HG02852 (cell line): ENCODE data around the gene ALDH3A2.

Experiments used
- ATAC-seq: cut with Tn5 transposase; IDR thresholded peaks from one replicate; pipeline ENCODE4 v1.9.1; 2021; ENCODE audit warnings: mild to moderate bottlenecking, moderate library complexity; ENCODE audit not compliant: unreplicated experiment

The ALDH3A2 gene

DNA sequence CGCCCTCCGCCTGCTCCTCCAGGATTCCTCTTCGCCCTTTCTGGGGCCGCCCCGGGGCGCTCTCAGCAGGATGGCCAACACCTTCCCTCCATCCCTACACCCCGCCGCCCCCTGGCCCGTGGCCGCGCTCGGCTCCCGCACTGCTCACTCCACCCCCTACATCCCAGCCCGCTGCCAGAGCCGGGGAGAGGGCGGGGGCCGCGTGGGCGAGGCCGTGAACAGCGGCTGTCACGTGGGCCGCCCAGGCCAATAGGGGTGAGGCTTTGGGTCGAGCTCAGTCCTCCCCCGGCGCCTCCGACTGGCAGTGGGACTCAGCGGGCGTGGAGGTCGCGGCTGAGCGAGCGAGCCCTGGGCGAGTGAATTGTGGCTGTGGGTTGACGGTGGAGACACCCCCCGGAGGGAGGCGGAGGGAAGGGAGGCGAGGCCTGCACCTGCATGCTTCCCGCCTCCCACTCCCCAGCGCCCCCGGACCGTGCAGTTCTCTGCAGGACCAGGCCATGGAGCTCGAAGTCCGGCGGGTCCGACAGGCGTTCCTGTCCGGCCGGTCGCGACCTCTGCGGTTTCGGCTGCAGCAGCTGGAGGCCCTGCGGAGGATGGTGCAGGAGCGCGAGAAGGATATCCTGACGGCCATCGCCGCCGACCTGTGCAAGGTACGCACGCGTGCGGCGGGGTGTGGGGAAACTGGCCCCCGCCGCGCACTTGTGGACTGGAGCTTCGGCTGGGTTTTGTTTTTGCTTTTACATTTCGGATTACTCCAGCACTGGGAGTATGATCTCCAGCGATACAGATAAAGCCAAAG, at the start of gene ALDH3A2:
TSS of gene ALDH3A2 (plus strand) at position 277 of the 799 bp plus-strand sequence. CDS start at position 498, 221 bp downstream.
- peak; percentile 87 for ATAC-seq

DNA sequence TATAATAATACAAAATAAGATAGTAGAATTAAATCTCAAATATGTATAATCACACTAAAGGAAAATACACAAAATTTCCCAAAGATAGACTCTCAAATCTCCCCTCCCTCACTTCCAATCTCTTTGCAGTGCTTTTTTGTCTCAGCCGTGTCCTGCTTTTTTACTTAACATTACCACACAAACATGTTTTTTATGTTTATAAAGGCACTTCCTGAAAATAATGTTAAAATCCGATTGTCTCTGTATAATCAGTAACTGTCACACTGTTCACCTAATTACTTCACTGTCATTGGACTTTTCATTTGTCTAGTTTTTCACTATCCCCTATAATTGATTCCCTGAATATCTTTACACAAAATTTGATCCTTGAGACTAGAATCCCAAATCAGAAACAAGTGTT, 38.2 kb upstream of the ALDH3A2 start:
- no peak for ATAC-seq

DNA sequence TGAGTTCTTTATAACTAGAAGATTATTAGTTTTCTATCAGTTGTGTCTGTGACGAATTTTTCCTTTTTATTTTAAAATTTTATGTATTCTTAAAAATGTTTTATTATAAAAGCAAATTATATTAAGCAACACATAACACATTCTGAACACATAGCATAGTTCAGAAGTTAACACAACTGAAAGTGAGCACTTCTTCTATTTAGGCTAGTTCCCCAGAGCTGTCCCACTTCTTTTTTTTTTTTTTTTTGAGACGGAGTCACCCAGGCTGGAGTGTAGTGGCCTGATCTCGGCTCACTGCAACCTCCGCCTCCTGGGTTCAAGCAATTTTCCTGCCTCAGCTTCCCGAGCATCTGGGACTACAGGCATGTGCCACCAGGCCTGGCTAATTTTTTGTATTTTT, 37.7 kb upstream of the ALDH3A2 start:
- ATAC-seq: no peak

DNA sequence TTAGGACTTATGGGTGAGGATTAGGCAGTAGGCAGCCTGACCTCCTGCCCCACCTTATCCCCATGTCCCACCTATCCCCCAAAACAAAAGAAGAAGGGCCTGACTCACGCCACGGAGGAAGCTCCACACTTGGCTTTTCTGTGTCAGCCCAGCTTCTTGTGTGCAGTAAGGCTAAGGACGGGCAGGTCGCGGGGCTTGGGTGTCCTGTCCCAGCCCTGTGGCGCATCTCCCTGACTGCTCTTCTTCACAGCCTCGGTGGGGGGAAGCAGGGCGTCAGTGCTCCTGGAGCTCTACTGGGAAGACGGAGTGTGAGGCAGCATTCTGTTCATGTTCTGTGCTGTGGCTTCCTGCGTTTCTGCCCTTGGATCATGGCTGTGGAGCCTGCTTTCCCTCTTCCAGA, 34.6 kb upstream of the ALDH3A2 start:
- ATAC-seq: no peak

DNA sequence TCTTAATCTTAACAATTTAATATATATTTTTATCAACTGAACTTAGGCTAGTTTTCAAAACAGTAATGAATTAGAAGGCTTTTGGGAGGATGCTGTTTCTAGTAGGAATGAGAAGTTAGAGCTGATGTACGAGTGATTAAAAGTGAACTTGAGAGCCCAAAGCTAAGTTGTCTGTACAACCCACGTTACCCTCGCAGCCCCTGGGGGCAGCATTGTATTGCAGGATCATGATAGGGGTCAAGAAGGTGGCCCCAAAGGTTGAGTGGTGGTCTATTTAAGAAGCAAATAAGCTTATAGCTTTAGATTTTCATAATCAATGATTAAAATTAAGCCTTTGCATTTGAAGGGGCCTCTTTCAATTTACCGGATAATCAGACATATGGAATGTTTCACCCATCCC, 33.7 kb upstream of the ALDH3A2 start:
- ATAC-seq: no peak

DNA sequence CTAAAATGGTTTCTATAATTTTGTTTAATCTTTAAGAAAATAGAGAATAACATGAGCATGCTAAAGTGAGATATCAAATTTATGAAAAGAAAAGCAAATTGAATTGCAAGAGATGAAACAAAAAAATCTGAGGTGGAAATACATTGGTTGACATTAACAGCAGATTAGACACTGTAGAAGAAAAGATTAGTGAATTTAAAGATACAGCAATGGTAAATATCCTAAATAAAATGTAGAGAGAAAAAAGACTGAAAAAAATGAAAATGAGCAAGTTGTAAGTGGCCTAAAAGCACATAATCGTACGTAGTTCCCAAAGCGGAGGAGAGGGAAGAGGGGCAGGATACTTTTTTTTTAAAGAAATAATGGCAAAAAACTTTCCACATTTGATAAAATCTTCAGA, 30.5 kb upstream of the ALDH3A2 start:
- no peak for ATAC-seq

DNA sequence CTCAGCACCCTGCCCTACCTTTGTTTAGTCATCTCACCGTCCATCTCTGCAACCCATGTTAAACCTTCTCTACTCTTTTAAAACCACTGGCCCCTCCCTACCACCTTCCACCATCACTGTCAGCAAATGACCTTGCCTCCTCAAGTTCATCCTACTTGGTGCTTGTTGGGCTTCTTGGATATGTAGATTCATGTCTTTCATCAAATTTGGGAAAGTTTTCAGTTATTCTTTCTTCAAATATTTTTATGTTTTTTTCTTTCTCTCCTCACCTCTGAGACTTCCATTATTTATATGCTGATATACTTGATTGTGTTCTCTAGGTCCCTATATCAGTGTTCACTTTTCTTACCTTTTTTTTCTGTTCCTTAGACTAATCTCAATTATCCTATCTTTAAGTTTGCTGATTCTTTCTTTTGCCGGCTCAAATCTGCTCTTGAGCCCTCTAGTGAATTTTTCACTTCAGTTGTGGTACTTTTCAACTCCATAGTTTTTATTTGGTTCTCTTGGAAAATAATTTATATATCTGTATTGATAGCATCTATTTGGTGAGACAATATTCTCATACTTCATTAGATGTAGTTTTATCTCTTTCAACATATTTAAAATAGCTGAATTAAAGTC, 28.7 kb upstream of the ALDH3A2 start:
- no peak for ATAC-seq

DNA sequence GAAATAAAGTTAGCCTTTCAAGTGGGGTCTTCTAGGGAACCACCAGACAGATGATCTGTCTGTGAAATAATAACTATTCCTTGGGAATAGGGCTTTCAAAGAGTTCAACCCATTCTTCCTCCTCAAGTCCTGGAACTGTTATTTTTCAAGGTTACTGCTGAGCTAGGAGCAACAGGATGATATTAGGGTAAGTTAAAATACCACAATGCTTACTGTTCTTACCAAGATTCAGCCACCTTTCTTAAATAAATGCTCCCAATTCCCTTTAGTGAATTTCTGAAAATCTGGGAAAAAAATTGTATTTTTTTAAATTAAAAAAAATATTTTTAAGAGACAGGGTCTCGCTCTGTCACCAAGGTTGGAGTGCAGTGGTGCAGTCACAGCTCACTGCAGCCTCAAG, 26.9 kb upstream of the ALDH3A2 start:
- ATAC-seq: no peak

DNA sequence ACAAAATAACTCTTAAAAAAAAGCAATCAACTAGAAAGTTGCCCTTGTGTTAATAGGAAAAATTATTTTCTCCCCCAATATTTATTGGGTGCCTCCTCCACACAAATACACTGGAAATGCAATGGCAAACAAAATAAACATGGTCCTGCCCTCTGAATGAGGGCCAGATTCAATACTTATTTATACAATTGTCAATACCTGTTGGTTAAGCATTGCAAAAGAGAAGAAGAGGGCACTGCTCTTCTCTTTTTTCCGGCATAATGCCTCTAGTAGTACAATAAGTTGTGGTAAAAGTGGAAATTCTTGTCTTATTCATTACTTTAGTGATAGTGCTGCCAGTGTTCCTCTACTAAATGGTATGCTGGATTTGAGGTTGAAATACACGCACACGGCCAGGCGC, 22.5 kb upstream of the ALDH3A2 start:
- ATAC-seq: no peak

DNA sequence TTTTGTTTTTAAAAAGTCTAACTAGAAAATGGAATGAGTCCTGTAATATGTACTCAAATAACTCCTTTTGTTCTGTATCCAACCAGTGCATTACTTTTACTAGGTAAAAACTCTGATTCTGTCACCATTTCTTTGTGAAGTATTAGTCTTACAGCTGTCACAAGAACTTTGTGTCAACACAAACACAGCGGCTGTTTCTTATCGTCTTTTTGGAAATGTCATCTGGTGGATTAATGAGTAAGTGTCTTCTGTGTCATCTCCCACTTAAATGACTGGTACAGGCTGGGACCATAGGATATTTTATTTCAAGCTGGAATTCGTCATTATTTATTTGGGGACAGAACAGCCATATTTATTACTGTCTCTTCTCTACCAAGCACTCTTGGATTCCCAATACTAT, 19.1 kb upstream of the ALDH3A2 start:
- ATAC-seq: no peak

DNA sequence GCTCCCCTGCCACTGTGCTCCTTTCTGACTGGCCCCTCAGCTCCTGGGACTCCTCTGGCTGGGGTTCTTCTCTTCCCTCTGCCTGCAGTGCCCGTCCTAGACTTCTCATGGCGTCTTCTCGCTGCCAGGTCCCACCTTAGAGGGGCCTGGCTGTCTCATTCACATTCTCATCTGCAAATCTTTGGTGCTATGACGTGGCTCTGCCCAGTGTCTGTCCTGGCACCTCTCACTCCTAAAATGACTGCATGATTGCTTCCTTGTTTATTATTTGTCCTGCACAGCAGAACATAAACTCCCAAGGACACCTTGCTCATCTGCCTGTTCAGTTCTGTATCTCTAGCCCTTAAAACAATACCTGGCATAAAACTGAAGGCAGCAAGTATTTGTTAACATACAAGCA, 18.5 kb upstream of the ALDH3A2 start:
- no peak for ATAC-seq

DNA sequence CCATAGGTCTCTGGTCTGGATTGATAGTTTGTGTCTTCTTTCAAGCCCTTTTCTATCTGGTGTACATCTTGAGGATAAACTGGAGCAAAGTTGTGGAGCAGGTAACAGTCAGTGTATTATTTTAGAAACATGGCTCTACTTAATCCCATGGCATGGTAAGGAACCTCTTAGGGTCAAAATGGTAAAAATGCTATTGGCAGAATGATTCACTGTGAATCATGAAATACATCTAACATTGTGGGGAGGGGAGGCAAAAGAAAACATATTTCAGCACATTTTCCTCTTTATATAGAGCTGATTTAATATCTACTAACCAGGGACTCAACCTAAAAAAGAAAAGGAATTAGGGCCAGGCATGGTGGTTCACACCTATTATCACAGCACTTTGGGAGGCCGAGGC, 17.9 kb upstream of the ALDH3A2 start:
- no peak for ATAC-seq

DNA sequence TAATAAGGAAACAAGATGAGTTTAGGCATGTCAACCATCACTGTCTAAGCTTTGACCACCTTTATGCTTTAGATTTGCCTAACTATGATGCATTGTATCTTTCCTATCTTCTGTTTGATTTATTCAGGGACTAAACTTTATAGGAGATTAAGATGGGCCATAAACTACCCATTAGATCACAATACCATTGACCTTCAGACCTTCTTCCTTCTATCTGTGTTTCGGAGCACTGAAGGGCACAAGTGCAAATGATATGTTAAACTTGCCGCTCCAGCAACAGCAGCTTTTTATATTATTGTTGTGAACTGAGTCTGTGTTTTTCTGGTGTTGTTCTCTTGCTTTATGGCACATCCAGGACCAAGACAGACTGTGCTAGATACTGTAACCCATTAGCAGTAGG, 16.6 kb upstream of the ALDH3A2 start:
- no peak for ATAC-seq

DNA sequence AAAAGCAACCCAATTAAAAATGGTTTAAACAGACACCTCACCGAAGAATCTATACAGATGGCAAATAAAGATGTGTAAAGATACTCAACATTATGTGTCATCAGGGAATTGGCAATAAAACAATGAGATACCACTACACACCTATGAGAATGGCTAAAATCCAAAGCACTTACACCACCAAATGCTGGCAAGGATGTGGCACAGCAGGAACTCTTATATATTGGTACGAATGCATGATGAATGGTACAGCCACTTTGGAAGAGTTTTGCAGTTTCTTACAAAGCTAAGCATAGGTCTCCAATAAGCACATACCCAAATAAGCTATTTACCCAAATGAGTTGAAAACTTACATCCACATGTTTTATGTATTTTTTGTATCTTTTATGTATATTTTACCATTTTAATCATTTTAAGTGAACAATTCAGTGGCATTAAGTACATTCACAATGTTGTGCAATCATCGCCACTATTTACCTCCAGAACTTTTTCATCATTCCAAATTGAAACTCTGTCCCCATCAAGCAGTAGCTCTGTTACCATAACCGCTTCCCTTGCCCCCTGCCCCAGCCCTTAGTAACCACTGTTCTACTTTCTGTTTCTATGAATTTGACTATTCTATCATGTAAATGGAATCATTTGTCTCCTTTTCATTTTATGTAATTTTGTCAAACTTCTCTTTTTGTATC, 6.7 kb upstream of the ALDH3A2 start:
- no peak for ATAC-seq

DNA sequence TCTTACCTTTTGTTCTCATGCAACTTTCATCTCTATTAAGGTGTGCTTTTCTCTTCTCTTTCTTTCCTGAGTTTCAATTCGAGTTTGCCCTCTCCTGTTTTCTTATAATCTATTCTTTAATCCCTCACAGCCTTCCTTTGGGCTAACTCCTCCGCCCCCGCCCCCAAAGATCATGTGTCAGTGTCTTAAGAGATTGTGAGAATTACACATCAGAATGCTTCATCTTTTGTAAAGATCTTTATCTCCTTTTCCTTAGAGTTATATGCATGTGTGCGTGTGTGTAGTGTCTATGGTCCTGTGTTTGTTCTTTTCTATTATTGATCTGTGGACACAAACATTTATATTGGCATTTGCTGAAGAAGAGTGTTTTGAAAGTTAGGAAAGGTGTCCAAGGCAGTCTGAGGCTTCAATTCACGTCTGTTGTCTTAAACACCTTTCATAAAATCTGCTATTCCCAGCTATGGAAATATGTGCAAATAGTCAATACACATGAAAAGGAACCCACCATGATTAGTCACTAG, 6.1 kb upstream of the ALDH3A2 start:
- no peak for ATAC-seq

DNA sequence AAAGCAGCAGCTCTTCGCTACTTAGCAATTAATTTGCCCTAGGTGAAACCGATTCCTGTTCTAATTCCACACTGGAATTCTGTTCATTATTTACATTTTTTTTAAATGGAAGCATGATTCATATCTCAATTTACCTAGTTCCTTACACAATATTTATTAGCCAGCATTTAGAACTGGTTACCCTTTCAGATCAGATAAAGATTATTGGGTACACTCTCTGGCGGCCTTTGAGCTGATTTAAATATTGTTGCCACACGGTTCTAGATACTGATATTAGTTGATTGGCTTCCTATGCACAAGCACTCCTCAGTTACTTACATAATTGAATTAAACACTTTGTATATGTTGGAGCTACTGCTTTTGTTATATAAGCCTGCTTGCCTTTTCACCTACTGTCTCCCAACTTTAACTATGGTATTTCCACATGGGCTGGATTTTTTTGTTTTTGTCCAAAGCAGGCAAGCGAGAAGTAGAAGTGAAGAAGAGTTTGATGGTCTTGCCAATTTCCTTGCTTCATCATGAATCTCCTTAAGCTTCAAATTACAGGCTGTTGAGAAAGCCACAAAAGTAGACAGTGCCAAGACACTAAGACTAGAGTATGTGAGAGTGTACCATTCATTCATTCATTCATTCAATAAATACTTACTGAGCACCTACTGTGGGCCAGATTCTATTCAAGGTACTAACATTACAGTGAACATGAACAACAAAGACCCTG, 3.9 kb upstream of the ALDH3A2 start:
- ATAC-seq: no peak

DNA sequence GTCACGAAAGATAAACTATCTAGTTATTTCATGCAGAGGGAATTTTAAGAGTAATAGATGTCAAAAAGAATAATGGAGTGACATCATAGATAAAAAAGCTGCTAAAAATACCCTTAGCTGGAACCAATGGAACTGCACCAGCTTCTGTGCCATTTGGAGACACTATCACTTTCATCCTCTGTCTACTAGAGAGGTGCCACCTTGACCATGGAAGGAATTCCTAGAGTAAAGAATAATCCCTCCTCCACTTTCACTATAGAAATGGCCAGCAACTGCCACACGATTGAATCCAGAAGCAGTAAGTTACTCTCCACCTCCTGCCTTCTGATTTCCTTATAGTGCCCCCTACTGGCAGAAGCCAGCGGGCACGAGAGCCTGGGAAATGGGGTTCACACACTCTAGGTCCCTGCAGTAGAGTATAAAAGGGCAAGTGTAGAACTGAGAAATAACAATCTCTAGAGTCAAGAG, 2.8 kb upstream of the ALDH3A2 start:
- ATAC-seq: no peak

DNA sequence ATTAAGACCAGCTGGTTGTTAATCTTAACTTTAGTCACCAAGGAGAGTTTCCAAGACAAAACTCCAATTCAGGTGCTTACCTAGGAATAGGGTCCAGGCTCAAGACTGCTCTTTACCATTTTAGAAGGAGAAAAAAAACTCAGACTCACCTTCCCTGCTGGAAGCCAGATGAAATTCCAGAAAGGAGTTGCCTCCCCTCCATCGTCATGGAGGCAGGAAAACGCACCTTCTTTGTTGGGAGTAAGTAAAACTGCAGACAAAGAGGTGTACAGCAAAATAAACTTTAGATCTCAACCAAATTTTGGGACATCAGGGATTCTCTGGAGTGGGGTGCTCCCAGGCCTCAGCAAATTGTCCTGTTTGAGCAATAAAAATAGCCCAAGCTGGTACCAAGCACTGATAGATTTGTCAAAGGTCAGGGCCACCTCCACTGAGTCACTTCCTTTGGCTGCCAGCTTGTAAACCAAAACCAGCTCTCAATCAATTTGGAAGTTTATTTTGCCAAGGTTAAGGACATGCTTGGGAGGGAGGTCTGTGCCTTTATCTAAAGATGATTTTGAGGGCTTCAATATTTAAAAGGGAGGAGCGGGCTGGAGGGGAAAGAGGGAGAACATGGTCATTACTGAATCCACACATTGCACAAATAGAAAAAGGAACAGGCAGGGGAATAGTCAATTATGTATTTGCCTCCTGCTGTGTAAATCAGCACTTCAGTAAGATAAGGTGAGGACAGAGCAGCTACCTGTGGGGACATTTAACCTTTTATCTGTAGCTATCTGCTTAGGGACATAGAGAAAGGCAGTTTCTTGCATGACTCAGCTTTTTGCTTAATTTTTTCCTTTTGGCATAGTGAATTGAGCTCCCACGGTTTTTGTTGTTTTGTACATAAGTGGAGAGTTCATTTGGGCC, 1.5 kb upstream of the ALDH3A2 start:
- ATAC-seq: no peak

DNA sequence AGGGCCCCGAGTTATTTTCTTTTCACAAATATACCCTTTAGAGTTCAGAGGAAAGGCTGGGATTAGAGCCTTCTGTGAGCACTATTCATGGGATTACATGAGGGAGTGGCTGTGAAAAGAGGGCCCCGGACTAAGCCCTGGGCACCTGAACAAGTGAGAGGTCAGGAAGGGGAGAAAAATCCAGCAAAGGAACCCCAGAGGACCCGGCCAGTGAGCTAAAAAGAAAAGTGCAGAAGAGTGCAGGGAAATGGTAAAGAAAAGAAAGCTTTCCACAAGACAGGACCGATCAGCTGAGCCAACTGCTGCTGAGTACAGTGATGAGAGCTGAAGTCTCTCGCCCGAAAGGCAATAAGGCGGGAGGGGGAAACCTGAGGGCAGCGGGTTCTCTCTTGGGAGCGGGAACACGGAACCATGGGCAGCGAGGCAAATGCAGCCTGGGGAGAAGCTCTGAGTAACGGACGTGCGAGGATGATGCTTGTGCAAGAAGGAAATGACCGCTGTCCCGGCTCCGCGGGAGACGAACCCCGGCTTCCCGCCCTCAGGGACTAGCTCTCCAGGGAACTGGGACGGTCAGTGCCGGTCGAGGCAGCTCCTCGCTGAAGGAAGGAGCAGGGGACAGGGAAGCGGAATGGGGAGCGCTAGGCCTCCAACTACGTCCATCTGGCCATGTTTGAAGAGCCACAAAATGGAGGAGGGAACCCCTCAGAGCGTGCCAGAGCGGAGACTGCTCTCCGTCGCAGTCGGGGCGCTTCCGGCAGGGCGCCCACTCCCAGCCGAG, 665 bp upstream of the ALDH3A2 start:
- ATAC-seq: peak; percentile 35

DNA sequence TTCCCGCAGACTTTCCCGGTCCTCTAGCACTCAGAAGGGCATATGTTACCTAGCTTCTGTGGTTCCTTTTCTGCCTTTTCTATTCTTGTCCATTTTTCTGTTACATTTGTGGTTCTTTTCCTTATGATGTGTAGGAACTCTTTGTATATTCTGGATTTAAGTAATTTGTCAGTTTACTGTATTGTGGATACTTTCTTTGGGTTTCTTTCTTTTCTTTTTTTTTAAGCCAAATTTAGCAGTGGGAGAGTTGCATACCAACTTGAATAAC, 657 bp downstream of the ALDH3A2 start:
- ATAC-seq: no peak
